Astrocyte (in vitro differentiated cells and primary cell): ENCODE data around the gene C2orf92.

Experiments
- EZH2 ChIP-seq: IDR thresholded peaks from 2 replicates; pipeline ENCODE4 v1.6.1; 2012; ENCODE audit warnings: mild to moderate bottlenecking, low read length, inconsistent platforms; ENCODE audit not compliant: insufficient read depth
- TF ChIP-seq, protein P1 (sequence below): IDR thresholded peaks from 2 replicates; pipeline ENCODE4 v1.5.1; 2011; ENCODE audit warnings: low read depth, mild to moderate bottlenecking, inconsistent platforms, low read length, moderate library complexity; ENCODE audit not compliant: insufficient read depth

- TF ChIP-seq EZH2: no peak
- TF ChIP-seq, protein P1, sequence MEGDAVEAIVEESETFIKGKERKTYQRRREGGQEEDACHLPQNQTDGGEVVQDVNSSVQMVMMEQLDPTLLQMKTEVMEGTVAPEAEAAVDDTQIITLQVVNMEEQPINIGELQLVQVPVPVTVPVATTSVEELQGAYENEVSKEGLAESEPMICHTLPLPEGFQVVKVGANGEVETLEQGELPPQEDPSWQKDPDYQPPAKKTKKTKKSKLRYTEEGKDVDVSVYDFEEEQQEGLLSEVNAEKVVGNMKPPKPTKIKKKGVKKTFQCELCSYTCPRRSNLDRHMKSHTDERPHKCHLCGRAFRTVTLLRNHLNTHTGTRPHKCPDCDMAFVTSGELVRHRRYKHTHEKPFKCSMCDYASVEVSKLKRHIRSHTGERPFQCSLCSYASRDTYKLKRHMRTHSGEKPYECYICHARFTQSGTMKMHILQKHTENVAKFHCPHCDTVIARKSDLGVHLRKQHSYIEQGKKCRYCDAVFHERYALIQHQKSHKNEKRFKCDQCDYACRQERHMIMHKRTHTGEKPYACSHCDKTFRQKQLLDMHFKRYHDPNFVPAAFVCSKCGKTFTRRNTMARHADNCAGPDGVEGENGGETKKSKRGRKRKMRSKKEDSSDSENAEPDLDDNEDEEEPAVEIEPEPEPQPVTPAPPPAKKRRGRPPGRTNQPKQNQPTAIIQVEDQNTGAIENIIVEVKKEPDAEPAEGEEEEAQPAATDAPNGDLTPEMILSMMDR: no peak
Observed at GRCh38 chr2:97745474-97746174, 76.1 kb downstream of the C2orf92 start.
